HCT116 (cell line): ENCODE results near the gene SOCS3. TPM values are rescaled to one million over a fixed set of nuclear protein-coding genes. Genes with fewer than 3 reads are reported as not detected.

Source experiments
- ATAC-seq: fragments of 200-7000 bp; cut with Tn5 transposase; 2 replicates; pipeline ENCODE4 v1.9.1; 2020; ENCODE audit warnings: mild to moderate bottlenecking, moderate library complexity
- BruUV-seq: library from RNA; stranded (reverse); fragments of 400-500 nt; replicated peaks from 2 replicates; lab custom pipeline; 2021; lab: Mats Ljungman, UMichigan
- CTCF ChIA-PET: fragments of 300-600 bp; sonication (Branson Sonifier 250); formaldehyde crosslinking; loops from one replicate; lab custom pipeline; 2021; ENCODE audit warnings: antibody characterized with exemption; lab: Charles Lee
- POLR2A ChIA-PET: fragments of 300-600, 350-600 bp; sonication (Branson Sonifier 250); formaldehyde crosslinking; loops from one replicate; lab custom pipeline; 2021; ENCODE audit warnings: antibody characterized with exemption; lab: Charles Lee
- RAD21 ChIA-PET, 2 experiments: fragments of 300-600 bp; sonication (Branson Sonifier 250); formaldehyde crosslinking; loops; one replicate each; lab custom pipeline; 2023; ENCODE audit warnings: low total read pairs in 2 of 2; ENCODE audit not compliant: uncharacterized antibody in 2 of 2, unreplicated experiment in 2 of 2, low non-redundant PET in 1 of 2; lab: Charles Lee
- DNase-seq: peaks from one replicate; pipeline ENCODE4 v3.0.0-alpha.2; 2010; ENCODE audit warnings: low read depth, low spot score
- H2AFZ ChIP-seq: fragments of 200-600 bp; shearing (Covaris generic), sonication (generic); 2 replicates; pipeline ENCODE4 v1.6.1; 2017; ENCODE audit warnings: low read depth, mixed run types, mixed read lengths, antibody characterized with exemption, low read length; ENCODE audit not compliant: poor library complexity, severe bottlenecking
- H3K27ac ChIP-seq: 2 replicates; pipeline ENCODE4 v1.5.1; 2012; ENCODE audit warnings: low read depth, low read length
- H3K27me3 ChIP-seq: fragments of 200-600 bp; sonication (generic); 2 replicates; pipeline ENCODE4 v1.6.1; 2016; ENCODE audit warnings: mixed run types, low read length, mixed read lengths; ENCODE audit not compliant: insufficient read depth
- H3K36me3 ChIP-seq, 2 experiments: fragments of 200-500 bp in 1 of 2; fragments of 200-600 bp in 1 of 2; sonication (Bioruptor generic) in 1 of 2; sonication (generic) in 1 of 2; 2 replicates each; pipeline versions ENCODE4 v1.5.1 to v1.6.1; 2014 to 2016; ENCODE audit warnings: low read length in 2 of 2, inconsistent platforms in 1 of 2, mixed read lengths in 1 of 2, mixed run types in 1 of 2; ENCODE audit not compliant: insufficient read depth in 2 of 2, control insufficient read depth in 1 of 2
- H3K4me1 ChIP-seq, 2 experiments: fragments of 200-600 bp in 1 of 2; sonication (generic) in 1 of 2; 2 replicates each; pipeline versions ENCODE4 v1.5.1 to v1.6.1; 2012 to 2017; ENCODE audit warnings: low read length in 2 of 2, inconsistent platforms in 1 of 2, mild to moderate bottlenecking in 1 of 2, mixed read lengths in 1 of 2, mixed run types in 1 of 2, moderate library complexity in 1 of 2; ENCODE audit not compliant: insufficient read depth in 2 of 2, control insufficient read depth in 1 of 2
- H3K4me2 ChIP-seq: fragments of 200-600 bp; sonication (generic); 2 replicates; pipeline ENCODE4 v1.6.1; 2017; ENCODE audit warnings: mixed run types, low read length, mixed read lengths
- H3K4me3 ChIP-seq, 2 experiments: fragments of 200-600 bp in 1 of 2; sonication (generic) in 1 of 2; replicated peaks in 1 of 2; 2 replicates each; pipeline ENCODE4 v1.5.1; 2011 to 2016; ENCODE audit warnings: low read length in 2 of 2, control low read depth in 1 of 2, low read depth in 1 of 2, mild to moderate bottlenecking in 1 of 2, mixed read lengths in 1 of 2, mixed run types in 1 of 2
- H3K79me2 ChIP-seq: fragments of 200-600 bp; sonication (generic); 2 replicates; pipeline ENCODE4 v1.6.1; 2017; ENCODE audit warnings: mild to moderate bottlenecking, mixed run types, low read length, moderate library complexity, mixed read lengths; ENCODE audit not compliant: insufficient read depth
- H3K9ac ChIP-seq: fragments of 200-600 bp; sonication (generic); 2 replicates; pipeline ENCODE4 v1.6.1; 2016; ENCODE audit warnings: low read length, mixed read lengths
- H3K9me2 ChIP-seq: fragments of 200-600 bp; sonication (generic), shearing (Covaris generic); 2 replicates; pipeline ENCODE4 v1.6.1; 2017; ENCODE audit warnings: mixed run types, mild to moderate bottlenecking, moderate library complexity; ENCODE audit not compliant: insufficient read depth
- H3K9me3 ChIP-seq, 2 experiments: fragments of 200-500 bp in 1 of 2; fragments of 200-600 bp in 1 of 2; sonication (Bioruptor generic) in 1 of 2; sonication (generic) in 1 of 2; 2 replicates each; pipeline ENCODE4 v1.6.1; 2014 to 2017; ENCODE audit warnings: low read length in 2 of 2, mixed read lengths in 2 of 2, inconsistent platforms in 1 of 2, low read depth in 1 of 2, mild to moderate bottlenecking in 1 of 2, mixed run types in 1 of 2, moderate library complexity in 1 of 2; ENCODE audit not compliant: control insufficient read depth in 1 of 2, insufficient read depth in 1 of 2
- H4K20me1 ChIP-seq: fragments of 200-600 bp; sonication (generic), shearing (Covaris generic); 2 replicates; pipeline ENCODE4 v1.6.1; 2017; ENCODE audit warnings: mixed run types, mild to moderate bottlenecking, moderate library complexity; ENCODE audit not compliant: insufficient read depth
- CBX3 ChIP-seq: IDR thresholded peaks from 2 replicates; pipeline ENCODE4 v1.6.1; 2012; ENCODE audit warnings: low read depth
- EGR1 ChIP-seq: IDR thresholded peaks from 2 replicates; pipeline ENCODE4 v1.6.1; 2012; ENCODE audit warnings: low read depth
- JUND ChIP-seq: IDR thresholded peaks from 2 replicates; pipeline ENCODE4 v1.6.1; 2012
- RAD21 ChIP-seq: IDR thresholded peaks from 2 replicates; pipeline ENCODE4 v1.6.1; 2012; ENCODE audit warnings: low read depth, mild to moderate bottlenecking
- SIN3A ChIP-seq: IDR thresholded peaks from 2 replicates; pipeline ENCODE4 v1.6.1; 2012; ENCODE audit warnings: low read depth
- SP1 ChIP-seq: IDR thresholded peaks from 2 replicates; pipeline ENCODE4 v1.6.1; 2012; ENCODE audit warnings: low read depth
- SRF ChIP-seq: IDR thresholded peaks from 2 replicates; pipeline ENCODE4 v1.6.1; 2012; ENCODE audit warnings: low read depth
- YY1 ChIP-seq: IDR thresholded peaks from 2 replicates; pipeline ENCODE4 v1.6.1; 2011; ENCODE audit warnings: low read length, low read depth, moderate library complexity, mild to moderate bottlenecking; ENCODE audit not compliant: insufficient replicate concordance; ENCODE audit errors: extremely low read depth
- ZFX ChIP-seq: fragments of 450-650 bp; IDR thresholded peaks from 2 replicates; pipeline ENCODE4 v1.6.1; 2017
- ZNF274 ChIP-seq: fragments of 200-500 bp; sonication (Bioruptor generic); IDR thresholded peaks from 2 replicates; pipeline ENCODE4 v1.6.1; 2014; ENCODE audit warnings: mild to moderate bottlenecking, low read depth, low read length, inconsistent platforms
- intact Hi-C: fragments of 100-400 bp; cut with micrococcal nuclease; formaldehyde crosslinking; loops from 2 replicates; pipeline ENCODE4 v1.10.0; 2022
- total RNA-seq: library from RNA; stranded (reverse); gene quantifications from one replicate; pipeline ENCODE4 v1.2.1, GENCODE V29; 2021; ENCODE audit not compliant: unreplicated experiment
- TF ChIP-seq, protein P1 (sequence below): IDR thresholded peaks from 2 replicates; pipeline ENCODE4 v1.6.1; 2012; ENCODE audit warnings: low read depth
- TF ChIP-seq, protein P2 (sequence below): IDR thresholded peaks from 2 replicates; pipeline ENCODE4 v1.6.1; 2012

SOCS3 gene
- total RNA-seq, 1 experiment from 2014 or later = 26.7 TPM

DNA sequence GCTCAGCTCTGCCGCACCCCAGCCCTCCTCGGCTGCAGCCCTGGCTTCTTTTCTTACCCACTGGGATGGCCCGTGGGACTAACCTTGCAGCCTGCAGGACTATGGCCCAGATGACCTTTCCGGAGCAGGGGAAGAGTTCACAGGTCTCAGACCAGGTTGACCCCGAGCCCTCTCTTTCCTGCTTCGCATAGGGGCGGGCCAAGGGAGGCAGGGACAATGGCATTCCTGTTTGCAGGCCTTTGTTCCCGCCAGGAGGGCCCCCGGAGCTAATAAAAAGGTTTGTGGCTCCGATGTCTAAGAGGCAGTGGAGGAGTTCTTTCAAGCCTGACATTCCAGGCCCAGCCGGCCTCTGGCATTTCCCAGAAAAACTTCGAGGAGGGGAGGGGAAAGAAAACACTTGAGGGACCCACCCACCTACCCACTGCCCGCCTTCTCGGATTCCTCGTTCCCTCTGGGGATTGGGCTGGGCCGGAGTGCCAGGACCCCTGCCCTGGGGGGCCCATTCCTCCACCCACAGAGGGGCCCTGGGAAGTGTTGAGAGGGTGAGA, 5.8 kb upstream of the SOCS3 start:
- no peaks in the 10 kb centered on the region for H3K9me3 ChIP-seq
- no peak for ATAC-seq
- CTCF ChIA-PET = interaction anchor here (1.7 kb wide), 1 partner anchor 57 kb away, joined by 7 read pairs; no protein-coding TSS in a partner anchor
- no peak for TF ChIP-seq JUND
- TF ChIP-seq, protein P1, sequence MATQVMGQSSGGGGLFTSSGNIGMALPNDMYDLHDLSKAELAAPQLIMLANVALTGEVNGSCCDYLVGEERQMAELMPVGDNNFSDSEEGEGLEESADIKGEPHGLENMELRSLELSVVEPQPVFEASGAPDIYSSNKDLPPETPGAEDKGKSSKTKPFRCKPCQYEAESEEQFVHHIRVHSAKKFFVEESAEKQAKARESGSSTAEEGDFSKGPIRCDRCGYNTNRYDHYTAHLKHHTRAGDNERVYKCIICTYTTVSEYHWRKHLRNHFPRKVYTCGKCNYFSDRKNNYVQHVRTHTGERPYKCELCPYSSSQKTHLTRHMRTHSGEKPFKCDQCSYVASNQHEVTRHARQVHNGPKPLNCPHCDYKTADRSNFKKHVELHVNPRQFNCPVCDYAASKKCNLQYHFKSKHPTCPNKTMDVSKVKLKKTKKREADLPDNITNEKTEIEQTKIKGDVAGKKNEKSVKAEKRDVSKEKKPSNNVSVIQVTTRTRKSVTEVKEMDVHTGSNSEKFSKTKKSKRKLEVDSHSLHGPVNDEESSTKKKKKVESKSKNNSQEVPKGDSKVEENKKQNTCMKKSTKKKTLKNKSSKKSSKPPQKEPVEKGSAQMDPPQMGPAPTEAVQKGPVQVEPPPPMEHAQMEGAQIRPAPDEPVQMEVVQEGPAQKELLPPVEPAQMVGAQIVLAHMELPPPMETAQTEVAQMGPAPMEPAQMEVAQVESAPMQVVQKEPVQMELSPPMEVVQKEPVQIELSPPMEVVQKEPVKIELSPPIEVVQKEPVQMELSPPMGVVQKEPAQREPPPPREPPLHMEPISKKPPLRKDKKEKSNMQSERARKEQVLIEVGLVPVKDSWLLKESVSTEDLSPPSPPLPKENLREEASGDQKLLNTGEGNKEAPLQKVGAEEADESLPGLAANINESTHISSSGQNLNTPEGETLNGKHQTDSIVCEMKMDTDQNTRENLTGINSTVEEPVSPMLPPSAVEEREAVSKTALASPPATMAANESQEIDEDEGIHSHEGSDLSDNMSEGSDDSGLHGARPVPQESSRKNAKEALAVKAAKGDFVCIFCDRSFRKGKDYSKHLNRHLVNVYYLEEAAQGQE = no peak
- TF ChIP-seq, protein P2, sequence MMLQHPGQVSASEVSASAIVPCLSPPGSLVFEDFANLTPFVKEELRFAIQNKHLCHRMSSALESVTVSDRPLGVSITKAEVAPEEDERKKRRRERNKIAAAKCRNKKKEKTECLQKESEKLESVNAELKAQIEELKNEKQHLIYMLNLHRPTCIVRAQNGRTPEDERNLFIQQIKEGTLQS = no peak
- TF ChIP-seq SP1 = no peak
- TF ChIP-seq ZFX = no peak
- no peak for TF ChIP-seq YY1
- no peak for TF ChIP-seq SIN3A
- no peak for TF ChIP-seq ZNF274
- TF ChIP-seq RAD21 = no peak
- no peak for TF ChIP-seq CBX3
- no peak for TF ChIP-seq EGR1
- TF ChIP-seq SRF = no peak
- TF ChIP-seq, all 23 proteins: peak for 0
- no peak overlapping the region for H3K4me3 ChIP-seq
- intact Hi-C loops = no loop called here
- RAD21 ChIA-PET = no interaction called here
- no peak overlapping the region; the same call in 1 of the 2 replicates for H3K27ac ChIP-seq
- no peaks in the 10 kb centered on the region for H3K36me3 ChIP-seq
- no peaks in the 10 kb centered on the region for H3K79me2 ChIP-seq
- no TSS peak for BruUV-seq
- peaks cover 6 to 19% of the 10 kb centered on the region in 2 experiments; a peak in 3 of 4 replicates for H3K4me1 ChIP-seq
- POLR2A ChIA-PET = no interaction called here
- no peak overlapping the region for H2AFZ ChIP-seq
- no peaks in the 10 kb centered on the region for H3K27me3 ChIP-seq
- DNase-seq = no peak
- H4K20me1 ChIP-seq = no peaks in the 10 kb centered on the region
- no peak overlapping the region for H3K4me2 ChIP-seq
- no peaks in the 10 kb centered on the region for H3K9me2 ChIP-seq
- no peak overlapping the region for H3K9ac ChIP-seq
